DMS79 treated with DMSO at 0.1 percent for 48 hours (cell line): ENCODE results near the gene IGLON5.
A peak's percentile ranks its signal among the peaks of the same experiment; 100 is the strongest.

Experiments
- DNase-seq: peaks from one replicate; lab custom pipeline; 2025; lab: John Stamatoyannopoulos, UW

The IGLON5 gene

DNA sequence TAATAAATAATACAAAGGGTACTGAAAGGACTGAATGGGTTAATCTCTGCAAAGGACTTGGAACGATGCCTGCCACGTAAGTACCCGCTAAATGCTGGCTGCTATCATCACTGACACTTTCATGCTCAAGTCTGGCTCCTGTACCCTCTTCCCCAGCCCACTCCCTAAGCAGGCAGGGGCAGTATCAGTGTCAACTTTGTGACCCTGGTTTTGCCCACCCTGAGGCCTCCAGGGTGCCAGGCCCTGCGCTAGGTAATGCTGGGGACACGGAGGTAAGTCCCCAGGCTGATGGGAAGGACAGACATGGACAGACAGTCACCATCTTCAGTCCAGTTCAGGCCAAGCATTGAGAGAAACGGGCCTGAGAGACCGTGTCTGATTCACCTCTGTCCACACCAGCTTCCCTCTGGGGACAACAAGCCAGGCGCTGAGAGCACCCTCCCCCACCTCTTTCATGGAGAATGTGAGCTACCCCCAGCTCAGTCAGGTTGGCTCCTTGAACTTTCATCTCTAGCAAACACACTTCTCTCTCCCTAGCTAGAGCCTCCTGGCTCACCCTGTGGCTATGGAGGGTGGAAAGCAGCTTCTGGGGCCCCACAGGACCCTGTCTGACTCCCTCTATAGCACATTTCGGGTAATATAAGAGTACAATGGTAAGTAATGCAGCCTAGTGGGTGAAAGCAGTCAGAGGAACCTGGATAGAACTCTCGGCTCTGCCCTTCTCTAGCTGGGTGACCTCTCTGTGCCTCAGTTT is 53.9 kb downstream of the IGLON5 start:
- DNase-seq = peak; percentile 9

- DNase-seq = peak; percentile 62
Measured at GRCh38 chr19:51365965-51366388, 54.5 kb downstream of the IGLON5 start, which contains the start of gene ETFB. ETFB (minus strand) TSS chr19:51366388; CDS start chr19:51366326, 62 bp downstream.

- peak; percentile 96 for DNase-seq
Measured at GRCh38 chr19:51366389-51367254, 55.2 kb downstream of the IGLON5 start.

DNA sequence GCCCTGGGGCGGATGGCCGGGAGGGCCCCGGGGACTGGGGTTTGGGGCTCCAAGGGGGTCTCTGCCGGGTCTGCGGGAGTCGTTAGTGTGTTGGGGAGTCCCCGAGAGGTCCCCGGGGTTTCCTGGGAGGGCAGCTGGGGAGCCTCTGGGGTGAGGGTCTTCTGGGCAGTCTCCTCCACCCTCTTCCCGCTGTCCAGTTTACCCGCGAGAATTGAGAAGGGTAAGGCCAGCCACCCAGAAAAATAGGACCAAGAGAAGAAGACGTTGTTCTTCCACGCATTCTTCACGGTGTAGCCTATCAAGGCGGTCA is 55.8 kb downstream of the IGLON5 start:
- DNase-seq = no peak

DNA sequence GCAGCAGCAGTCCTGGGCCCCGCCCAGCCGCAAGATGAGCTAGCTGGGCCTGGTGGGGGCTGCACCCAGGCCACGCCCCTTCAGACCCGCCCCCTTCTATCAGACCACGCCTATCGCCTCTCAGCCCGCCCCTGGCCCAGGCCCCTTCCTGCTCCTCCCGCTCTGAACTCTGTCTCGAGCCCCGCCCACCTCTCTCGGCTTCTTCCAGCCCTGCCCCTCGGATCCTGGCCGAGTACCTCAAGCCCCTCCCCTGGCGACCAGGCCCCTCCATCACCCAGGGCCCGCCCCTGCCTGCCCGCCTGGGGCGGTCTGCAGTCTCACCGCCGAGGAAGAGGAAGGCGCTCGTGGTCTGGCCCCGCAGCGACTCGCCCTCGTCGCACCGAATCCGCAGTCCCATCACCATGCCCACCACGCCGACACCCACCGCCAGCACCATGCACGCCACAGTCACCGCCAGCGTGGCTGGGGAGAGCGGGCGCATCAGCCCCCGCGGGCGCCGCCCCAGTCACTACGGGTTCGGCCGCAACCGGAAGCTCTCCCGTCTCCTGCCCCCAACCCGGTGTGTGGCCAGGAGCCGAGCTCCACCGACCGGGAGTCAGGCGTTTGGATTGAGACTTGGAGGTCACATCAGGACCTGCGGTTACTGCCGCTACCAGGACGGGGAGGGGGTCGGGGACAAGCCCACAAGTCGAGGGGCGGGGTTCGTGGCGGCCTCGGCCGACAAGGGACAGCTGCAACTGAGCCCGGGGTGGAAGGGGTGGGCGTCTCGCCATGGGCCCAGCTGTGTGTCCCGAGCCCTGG is 56.3 kb downstream of the IGLON5 start:
- DNase-seq = peak; percentile 94

DNA sequence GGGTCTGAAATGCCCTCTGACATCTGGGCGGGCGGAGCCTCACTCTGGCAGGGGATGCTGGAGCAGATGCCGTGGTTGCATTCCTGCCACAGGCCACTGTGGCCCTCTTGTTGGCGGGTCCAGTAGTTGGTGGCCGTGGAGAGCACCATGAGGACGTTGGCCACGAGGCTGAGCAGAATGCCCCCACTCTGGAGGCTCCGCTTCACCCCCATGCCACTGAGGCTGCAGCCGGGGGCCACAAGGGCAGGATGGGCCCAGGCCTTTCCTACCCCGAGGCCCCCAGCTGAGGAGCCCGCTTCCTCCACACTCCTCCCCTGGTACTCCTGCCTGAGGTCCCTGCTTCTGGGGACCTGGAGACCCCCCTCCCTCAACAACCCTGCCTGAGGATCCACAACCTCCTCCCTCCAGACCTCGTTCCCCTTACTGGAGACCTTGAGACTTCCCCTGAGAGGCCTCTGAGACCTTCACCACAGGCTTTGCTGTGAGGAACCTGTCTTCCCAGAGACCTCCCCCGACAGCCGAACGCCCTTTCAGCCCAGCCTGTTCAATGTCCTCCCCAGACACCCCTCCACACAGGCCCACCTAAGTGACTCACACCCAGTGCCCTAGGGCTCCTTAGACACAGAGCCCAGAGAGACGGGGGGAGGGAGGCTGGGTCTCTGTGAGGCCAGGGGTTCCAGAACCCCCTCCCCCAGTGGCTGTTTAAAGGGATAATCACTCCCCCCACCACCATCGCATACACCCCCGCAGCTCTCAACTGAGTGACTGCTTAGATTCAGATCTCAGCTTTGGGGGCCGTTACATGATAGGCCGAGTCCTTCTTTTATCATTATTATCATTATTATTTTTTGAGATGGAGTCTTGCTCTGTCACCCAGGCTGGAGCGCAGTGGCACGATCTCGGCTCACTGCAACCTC is 57.2 kb downstream of the IGLON5 start, which contains the start of gene CLDND2:
CLDND2 (minus strand) TSS at position 638 of the 917 bp plus-strand sequence; CDS start at position 212, 426 bp downstream.
- DNase-seq = no peak

GRCh38 chr19:51370230-51370629 is 58.8 kb downstream of the IGLON5 start:
- DNase-seq = no peak

- no peak for DNase-seq
Measured at GRCh38 chr19:51371186-51371690, 59.8 kb downstream of the IGLON5 start.

- DNase-seq = no peak
Measured at GRCh38 chr19:51372021-51372648, 60.7 kb downstream of the IGLON5 start.

GRCh38 chr19:51372649-51373504 is 61.4 kb downstream of the IGLON5 start, which contains the start of gene NKG7:
NKG7 (minus strand) TSS chr19:51372654; CDS start chr19:51372535, 119 bp downstream.
- no peak for DNase-seq

- DNase-seq = no peak
Measured at GRCh38 chr19:51375504-51376221, 64.2 kb downstream of the IGLON5 start.

DNA sequence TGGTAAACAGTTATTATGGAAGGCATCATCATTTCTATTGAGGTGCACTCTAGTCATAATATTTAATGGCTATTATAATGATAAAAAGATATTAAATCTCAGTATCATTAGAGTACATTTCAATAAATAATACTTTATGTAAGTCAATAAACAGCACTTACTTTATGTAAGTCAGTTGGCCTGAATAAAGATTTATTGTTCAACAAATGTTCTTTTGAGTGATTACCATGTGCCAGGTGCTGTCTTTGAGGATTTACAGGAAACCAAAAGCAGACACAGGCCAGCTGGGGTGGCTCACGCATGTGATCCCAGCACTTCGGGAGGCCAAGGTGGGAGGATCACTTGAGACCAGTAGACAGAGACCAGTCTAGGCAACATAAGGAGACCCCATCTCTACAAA is 66.0 kb downstream of the IGLON5 start:
- DNase-seq = no peak

- no peak for DNase-seq
Measured at GRCh38 chr19:51380379-51380778, 68.9 kb downstream of the IGLON5 start.
